PFSK-1 (cell line): ENCODE measurements around the gene ZNF716.

Experiments used
- POLR2AphosphoS5 ChIP-seq: IDR thresholded peaks from 2 replicates; pipeline ENCODE4 v1.6.1; 2012; ENCODE audit warnings: low read depth, mild to moderate bottlenecking, control low read depth, low read length, moderate library complexity
- SIN3A ChIP-seq: IDR thresholded peaks from 2 replicates; pipeline ENCODE4 v1.6.1; 2012; ENCODE audit warnings: mild to moderate bottlenecking, low read length, moderate library complexity, borderline replicate concordance; ENCODE audit not compliant: insufficient read depth

DNA sequence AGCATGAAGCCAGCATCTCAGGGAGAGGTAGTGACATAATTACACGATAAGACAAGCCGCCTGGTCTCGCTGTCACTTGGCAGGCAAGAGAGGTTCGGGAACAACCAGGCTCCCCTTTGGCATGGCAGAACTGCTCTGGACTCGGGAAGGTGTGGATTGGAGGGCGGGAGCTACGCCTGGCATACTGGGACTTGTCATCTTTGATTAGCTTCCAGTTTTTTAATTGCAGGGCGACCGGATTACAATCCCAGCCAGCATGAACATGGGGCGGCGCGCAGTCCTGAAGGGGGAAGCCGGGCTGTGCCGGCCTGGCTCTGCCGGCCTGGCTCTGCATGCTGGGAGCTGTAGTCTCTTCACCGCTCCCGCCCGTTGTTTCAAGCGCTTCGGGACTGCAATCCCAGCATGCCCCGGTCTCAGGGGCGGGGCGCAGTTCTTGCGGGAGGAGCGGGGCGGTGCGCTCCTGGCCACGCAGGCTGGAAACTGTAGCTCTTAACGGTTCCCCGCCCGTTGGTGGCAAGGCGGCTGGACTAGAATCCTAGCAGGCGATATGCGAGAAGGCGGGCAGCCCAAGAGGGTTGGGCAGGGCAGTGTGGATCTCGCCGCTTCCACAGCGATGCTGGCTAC, 45.5 kb upstream of the ZNF716 start:
- TF ChIP-seq POLR2AphosphoS5, result no peak
- TF ChIP-seq SIN3A, result no peak
